Neural cell (in vitro differentiated cells): ENCODE measurements around the gene EVA1A.

Experiments used
- CTCF ChIP-seq: fragments of 450-650 bp; IDR thresholded peaks from 2 replicates; pipeline ENCODE4 v1.5.1; 2014; ENCODE audit warnings: antibody characterized with exemption, mild to moderate bottlenecking, moderate library complexity; ENCODE audit not compliant: poor library complexity, severe bottlenecking
- EP300 ChIP-seq: fragments of 450-650 bp; conservative IDR thresholded peaks from 2 replicates; pipeline ENCODE4 v1.6.1; 2014; ENCODE audit warnings: antibody characterized with exemption, mild to moderate bottlenecking, moderate library complexity; ENCODE audit not compliant: poor library complexity, severe bottlenecking
- EZH2 ChIP-seq: fragments of 200-600, 300-800 bp; shearing (Covaris generic), sonication (generic); IDR thresholded peaks from 2 replicates; pipeline ENCODE4 v1.6.1; 2014; ENCODE audit warnings: antibody characterized with exemption, low read length, borderline replicate concordance, mild to moderate bottlenecking; ENCODE audit not compliant: insufficient read depth, poor library complexity, severe bottlenecking
- POLR2AphosphoS5 ChIP-seq: IDR thresholded peaks from 2 replicates; pipeline ENCODE4 v1.6.1; 2012
- RAD21 ChIP-seq: fragments of 450-650 bp; conservative IDR thresholded peaks from 2 replicates; pipeline ENCODE4 v1.6.1; 2014; ENCODE audit warnings: antibody characterized with exemption, mild to moderate bottlenecking, moderate library complexity
- SMC3 ChIP-seq: fragments of 450-650 bp; conservative IDR thresholded peaks from 2 replicates; pipeline ENCODE4 v1.6.1; 2014; ENCODE audit warnings: antibody characterized with exemption, mild to moderate bottlenecking, moderate library complexity; ENCODE audit not compliant: poor library complexity
- TAF1 ChIP-seq: IDR thresholded peaks from 2 replicates; pipeline ENCODE4 v1.6.1; 2012; ENCODE audit warnings: low read depth
- TF ChIP-seq, protein P1 (sequence below): IDR thresholded peaks from 2 replicates; pipeline ENCODE4 v1.6.1; 2012; ENCODE audit warnings: borderline replicate concordance

GRCh38 chr2:75545922-75546321, 14.8 kb downstream of the EVA1A start:
- TF ChIP-seq CTCF (no peak), EP300 (no peak), POLR2AphosphoS5 (no peak), SMC3 (no peak), RAD21 (no peak), TAF1 (no peak), EZH2 (no peak)
- TF ChIP-seq, protein P1, sequence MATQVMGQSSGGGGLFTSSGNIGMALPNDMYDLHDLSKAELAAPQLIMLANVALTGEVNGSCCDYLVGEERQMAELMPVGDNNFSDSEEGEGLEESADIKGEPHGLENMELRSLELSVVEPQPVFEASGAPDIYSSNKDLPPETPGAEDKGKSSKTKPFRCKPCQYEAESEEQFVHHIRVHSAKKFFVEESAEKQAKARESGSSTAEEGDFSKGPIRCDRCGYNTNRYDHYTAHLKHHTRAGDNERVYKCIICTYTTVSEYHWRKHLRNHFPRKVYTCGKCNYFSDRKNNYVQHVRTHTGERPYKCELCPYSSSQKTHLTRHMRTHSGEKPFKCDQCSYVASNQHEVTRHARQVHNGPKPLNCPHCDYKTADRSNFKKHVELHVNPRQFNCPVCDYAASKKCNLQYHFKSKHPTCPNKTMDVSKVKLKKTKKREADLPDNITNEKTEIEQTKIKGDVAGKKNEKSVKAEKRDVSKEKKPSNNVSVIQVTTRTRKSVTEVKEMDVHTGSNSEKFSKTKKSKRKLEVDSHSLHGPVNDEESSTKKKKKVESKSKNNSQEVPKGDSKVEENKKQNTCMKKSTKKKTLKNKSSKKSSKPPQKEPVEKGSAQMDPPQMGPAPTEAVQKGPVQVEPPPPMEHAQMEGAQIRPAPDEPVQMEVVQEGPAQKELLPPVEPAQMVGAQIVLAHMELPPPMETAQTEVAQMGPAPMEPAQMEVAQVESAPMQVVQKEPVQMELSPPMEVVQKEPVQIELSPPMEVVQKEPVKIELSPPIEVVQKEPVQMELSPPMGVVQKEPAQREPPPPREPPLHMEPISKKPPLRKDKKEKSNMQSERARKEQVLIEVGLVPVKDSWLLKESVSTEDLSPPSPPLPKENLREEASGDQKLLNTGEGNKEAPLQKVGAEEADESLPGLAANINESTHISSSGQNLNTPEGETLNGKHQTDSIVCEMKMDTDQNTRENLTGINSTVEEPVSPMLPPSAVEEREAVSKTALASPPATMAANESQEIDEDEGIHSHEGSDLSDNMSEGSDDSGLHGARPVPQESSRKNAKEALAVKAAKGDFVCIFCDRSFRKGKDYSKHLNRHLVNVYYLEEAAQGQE, result no peak
